HG02678 (cell line): ENCODE data around the gene GPR17.

Experiments used
- ATAC-seq: cut with Tn5 transposase; IDR thresholded peaks from one replicate; pipeline ENCODE4 v1.9.1; 2021; ENCODE audit warnings: mild to moderate bottlenecking, moderate library complexity; ENCODE audit not compliant: unreplicated experiment

GPR17 gene, protein sequence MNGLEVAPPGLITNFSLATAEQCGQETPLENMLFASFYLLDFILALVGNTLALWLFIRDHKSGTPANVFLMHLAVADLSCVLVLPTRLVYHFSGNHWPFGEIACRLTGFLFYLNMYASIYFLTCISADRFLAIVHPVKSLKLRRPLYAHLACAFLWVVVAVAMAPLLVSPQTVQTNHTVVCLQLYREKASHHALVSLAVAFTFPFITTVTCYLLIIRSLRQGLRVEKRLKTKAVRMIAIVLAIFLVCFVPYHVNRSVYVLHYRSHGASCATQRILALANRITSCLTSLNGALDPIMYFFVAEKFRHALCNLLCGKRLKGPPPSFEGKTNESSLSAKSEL

GRCh38 chr2:127645395-127646291 lies at the start of gene GPR17:
TSS of gene GPR17 (plus strand) at chr2:127646153. CDS start at chr2:127650736, 4,583 bp downstream.
- ATAC-seq: no peak

DNA sequence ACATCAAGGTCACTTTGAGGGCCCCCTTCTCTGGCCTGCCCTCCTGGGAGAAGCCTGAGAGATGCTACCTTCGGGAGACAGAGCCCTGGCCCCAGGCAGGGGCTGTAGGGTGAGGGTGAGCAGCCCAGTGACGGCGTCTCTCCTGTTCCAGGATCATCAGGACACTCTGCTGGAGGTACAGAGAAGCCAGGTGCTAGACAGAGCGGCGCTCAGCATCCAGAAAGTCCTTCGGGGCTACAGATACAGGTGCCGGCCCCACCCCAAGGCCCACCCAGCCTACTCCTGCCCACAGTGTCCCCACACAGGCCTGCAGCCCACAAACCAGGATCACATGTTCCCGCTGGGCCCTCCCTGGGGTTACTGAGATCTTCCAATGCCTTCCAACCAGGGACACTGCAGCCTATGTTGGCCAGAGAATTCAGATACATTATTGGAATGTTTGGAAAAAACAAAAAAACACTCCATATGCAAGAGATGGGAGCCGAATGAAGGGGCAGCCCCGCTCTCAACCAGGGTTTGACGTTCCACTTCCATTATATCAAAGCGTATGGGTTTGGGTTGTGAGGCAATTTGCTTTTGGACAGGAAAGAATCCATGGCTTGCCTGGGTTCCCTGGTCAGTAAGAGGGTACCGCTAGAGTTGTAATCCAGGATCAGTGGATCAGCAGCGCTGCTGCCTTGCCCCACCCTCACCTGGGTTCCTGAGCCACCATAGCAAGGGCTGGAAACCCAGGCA lies 49.5 kb upstream of the GPR17 start:
- no peak for ATAC-seq

- no peak for ATAC-seq
These were observed 48.6 kb upstream of the GPR17 start for GRCh38 chr2:127597046-127597983.

DNA sequence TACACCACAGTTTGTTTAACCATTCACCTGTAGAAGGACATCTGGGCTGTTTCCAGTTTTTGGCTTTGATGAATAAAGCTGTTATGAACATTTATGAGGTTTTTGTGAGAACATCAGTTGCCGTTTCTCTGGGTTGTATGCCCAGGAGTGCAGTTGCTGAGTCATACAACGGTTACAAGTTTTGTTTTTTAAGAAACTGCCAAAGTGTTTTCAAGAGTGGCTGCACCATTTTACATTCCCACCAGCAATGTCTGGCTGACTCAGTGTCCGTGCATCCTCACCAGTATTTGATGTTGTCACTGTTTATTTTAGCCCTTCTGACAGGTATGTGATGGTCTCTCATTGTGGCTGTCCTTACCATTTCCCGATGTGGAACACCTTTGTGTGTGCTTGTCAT lies 48.0 kb upstream of the GPR17 start:
- no peak for ATAC-seq

GRCh38 chr2:127598711-127599110 lies 47.2 kb upstream of the GPR17 start:
- no peak for ATAC-seq

DNA sequence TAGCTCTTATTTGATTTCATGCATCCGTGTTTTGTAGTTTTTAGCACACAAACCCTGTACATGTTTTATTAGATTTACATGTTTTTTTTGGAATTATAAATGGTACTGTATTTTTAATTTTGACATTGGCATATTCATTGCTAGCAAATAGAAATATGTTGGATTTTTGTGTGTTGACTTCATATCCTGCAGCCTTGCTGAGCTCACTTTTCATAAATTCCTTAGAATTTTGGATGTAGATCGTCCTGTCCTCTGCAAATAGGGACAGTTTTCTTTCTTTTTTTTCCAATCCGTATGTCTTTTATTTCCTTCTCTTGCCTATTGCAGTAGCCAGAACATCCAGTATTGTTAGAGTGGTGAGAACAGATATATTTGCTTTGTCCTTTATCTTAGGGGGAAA lies 46.7 kb upstream of the GPR17 start:
- no peak for ATAC-seq

DNA sequence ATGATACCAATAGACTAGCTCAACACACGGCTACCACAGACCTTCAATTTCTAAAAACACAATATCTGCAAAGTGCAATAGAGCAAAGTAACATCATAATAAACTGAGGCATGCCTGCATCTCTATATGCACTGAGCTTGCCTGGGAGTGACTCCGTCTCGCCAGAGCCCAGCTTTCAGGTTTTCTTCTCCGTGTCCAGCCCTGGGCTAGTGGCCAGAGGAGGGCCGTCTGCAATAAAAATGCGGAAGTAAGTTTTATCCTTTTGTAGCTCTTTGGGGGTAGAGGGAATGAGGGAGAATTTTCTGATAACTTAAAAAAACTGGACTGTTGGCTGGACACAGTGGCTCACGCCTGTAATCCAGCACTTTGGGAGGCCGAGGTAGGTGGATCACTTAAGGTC lies 41.0 kb upstream of the GPR17 start:
- no peak for ATAC-seq

- no peak for ATAC-seq
These were observed 40.2 kb upstream of the GPR17 start for GRCh38 chr2:127605691-127606263.

DNA sequence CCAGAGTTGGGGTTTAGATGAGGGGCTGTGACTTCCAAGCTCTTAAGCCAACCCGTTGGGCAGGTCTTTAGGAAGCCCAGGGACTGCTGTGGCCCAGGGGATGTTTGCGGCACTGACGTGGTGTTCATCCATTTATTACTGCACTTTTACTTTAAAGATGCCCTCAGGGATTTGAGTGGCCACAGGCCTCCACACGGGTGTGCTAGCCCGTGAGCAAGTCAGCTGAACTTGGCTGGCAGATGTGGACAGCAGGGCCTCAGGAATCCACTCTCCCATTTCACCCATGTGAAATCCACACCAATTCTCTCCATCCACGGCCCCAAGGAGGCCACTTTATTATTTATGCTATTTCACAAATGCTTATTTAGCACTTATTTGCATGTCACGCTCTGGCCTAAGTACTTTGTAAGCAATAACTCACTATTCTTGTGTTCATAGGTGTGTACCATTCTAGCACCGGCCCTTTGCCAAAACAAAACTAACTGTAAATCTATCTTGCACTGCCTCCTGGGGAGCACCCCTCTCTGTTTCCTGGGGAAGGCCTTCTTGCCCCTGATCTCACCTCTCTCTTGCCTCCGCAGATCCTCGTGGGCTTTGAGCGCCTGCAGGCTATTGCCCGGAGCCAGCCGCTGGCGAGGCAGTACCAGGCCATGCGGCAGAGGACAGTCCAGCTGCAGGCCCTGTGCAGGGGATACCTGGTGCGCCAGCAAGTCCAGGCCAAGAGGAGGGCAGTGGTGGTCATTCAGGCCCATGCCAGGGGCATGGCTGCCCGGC lies 39.1 kb upstream of the GPR17 start:
- no peak for ATAC-seq

GRCh38 chr2:127607399-127607908 lies 38.5 kb upstream of the GPR17 start:
- ATAC-seq: no peak

DNA sequence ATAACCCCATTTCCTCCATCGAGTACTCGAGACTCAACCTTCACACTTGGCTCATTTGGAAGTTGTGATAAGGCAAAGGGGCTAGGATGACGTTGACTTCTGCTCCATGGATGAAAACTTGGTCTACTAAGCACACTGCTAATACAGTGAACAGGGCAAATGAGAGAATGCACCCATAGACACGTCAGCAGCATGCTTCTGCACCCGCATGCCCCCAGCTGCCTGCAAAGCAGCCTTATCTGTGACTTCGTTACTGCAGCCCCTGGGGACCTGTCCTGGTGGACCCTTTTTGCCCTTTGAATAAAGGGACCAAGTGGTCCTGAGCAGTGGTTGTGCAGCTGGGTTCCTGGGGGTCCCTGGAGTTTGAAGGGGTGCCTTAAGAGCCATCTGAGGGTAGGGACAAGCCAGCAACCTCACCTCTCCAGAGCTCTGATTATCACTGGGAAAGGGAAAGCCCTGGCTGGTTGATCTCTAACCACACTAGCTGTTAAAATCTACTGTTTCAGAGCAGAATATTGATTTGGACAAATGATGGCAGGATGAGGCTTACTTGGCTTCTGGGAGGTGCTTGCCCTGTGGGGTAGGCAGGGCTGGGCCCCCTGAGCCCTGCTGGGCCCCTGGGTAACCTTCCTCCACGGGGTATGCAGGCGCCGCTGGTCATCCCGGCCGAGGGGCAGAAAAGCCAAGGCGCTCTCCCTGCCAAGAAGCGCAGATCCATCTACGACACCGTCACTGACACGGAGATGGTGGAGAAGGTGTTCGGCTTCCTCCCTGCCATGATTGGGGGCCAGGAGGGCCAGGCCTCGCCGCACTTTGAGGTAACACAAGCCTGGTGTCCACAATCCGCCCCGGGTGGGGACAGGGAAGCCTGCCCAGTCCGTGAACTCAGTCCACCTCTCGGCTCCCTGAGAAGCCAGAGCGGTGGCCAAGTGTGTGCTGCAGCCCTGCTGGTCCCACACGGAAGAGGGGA lies 37.6 kb upstream of the GPR17 start:
- no peak for ATAC-seq

DNA sequence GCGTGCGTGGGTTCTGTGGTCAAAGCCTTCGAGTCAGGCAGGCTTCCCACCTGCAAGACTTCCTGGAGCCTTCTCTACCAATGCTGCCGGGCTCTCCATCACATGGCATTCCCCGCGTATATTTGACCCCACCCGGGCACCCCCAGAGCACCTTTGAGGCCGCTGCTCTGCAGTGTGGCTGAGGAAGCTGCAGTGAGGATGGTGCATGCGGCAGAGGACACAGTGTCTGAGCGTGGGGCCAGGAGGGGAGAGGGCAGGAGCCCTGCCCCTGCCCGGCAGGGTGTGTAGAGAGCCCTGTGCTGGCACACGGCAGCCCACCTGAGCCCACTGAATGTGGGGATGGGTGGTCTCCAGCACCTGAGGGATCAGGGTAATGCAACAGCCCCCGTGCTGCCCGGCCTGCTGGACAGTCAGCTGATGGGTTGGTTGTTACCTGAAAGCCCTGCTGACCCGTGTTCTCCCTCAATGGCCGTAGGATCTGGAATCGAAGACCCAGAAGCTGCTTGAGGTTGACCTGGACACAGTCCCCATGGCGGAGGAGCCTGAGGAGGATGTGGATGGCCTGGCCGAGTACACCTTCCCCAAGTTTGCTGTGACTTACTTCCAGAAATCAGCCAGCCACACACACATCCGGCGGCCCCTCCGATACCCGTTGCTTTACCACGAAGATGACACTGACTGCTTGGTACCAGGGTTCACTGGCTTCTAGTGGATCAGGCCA lies 36.8 kb upstream of the GPR17 start:
- ATAC-seq: no peak

- ATAC-seq: no peak
These were observed 36.1 kb upstream of the GPR17 start for GRCh38 chr2:127609818-127610217.

GRCh38 chr2:127610561-127610960 lies 35.4 kb upstream of the GPR17 start:
- no peak for ATAC-seq

DNA sequence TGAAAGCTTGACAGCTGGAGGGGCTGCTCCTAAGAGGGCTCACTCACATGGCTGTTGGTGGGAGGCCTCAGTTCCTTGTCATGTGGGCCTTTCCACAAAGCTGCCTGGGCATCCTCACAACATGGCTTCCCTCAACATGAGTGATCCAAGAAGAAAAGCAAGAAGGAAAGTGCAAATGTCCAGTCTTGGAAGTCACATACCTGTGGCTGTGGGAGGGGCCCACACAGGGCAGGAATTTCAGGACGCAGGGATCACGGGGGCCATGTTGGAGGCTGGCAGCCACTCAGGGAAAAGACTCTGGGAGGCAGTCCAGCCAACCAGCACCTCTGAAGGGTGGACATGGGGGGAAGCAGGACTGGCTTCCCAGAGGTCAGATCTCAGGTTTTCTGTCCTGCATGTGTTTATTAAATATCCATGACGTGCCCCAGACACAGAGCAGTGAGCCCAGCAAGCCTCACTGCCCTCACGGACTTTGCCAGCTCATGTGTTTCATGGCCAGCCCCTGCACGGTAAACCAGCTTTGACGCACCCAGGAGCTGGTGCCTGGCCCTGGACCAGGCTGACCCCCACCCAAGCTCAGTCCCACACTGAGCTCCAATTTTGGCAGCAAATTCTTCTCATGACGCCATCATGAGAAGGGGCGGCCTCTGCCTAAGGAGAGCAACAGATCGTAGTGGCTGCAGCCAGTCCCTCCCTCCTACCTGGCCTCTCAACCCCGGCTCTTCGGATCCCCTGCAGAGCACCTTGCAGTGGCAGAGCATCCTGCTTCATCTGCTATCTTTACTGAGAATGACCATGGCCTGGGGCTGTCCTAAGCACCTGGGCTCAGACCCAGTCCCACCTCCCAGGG lies 34.7 kb upstream of the GPR17 start:
- ATAC-seq: no peak

- no peak for ATAC-seq
These were observed 33.7 kb upstream of the GPR17 start for GRCh38 chr2:127612111-127612822.
